Trophoblast cell (in vitro differentiated cells and primary cell): ENCODE data around the gene CAND2.

ENCODE experiments used
- DNase-seq, 2 donors: peaks; one replicate each; pipeline ENCODE4 v3.0.0-alpha.2; 2016
- H2AFZ ChIP-seq: 2 replicates; pipeline ENCODE4 v1.6.1; 2013; ENCODE audit warnings: low read length, moderate library complexity, mild to moderate bottlenecking; ENCODE audit not compliant: insufficient read depth, poor library complexity
- H2AK5ac ChIP-seq: 2 replicates; pipeline ENCODE4 v1.6.1; 2013; ENCODE audit warnings: mild to moderate bottlenecking, low read length
- H2BK120ac ChIP-seq: 2 replicates; pipeline ENCODE4 v1.6.1; 2013; ENCODE audit warnings: low read length, mild to moderate bottlenecking, moderate library complexity; ENCODE audit not compliant: insufficient read depth, poor library complexity
- H2BK12ac ChIP-seq: 2 replicates; pipeline ENCODE4 v1.6.1; 2013; ENCODE audit warnings: mild to moderate bottlenecking, low read length, moderate library complexity
- H2BK5ac ChIP-seq: 2 replicates; pipeline ENCODE4 v1.6.1; 2013; ENCODE audit warnings: low read length, low read depth, moderate library complexity, mild to moderate bottlenecking; ENCODE audit not compliant: poor library complexity
- H3K14ac ChIP-seq: 2 replicates; pipeline ENCODE4 v1.6.1; 2013; ENCODE audit warnings: mild to moderate bottlenecking, low read length
- H3K18ac ChIP-seq: 2 replicates; pipeline ENCODE4 v1.6.1; 2013; ENCODE audit warnings: mild to moderate bottlenecking, low read length
- H3K23ac ChIP-seq: 2 replicates; pipeline ENCODE4 v1.6.1; 2013; ENCODE audit warnings: low read length
- H3K27ac ChIP-seq: 2 replicates; pipeline ENCODE4 v1.5.1; 2013; ENCODE audit warnings: low read depth, mild to moderate bottlenecking, inconsistent platforms, low read length, moderate library complexity
- H3K27me3 ChIP-seq: 2 replicates; pipeline ENCODE4 v1.6.1; 2013; ENCODE audit warnings: inconsistent platforms, mild to moderate bottlenecking, low read length, moderate library complexity; ENCODE audit not compliant: insufficient read depth
- H3K36me3 ChIP-seq, 2 experiments: 1 replicate in 1 of 2; 2 replicates in 1 of 2; pipeline ENCODE4 v1.6.1; 2013; ENCODE audit warnings: low read length in 2 of 2, mild to moderate bottlenecking in 2 of 2, moderate library complexity in 1 of 2; ENCODE audit not compliant: insufficient read depth in 2 of 2, control insufficient read depth in 1 of 2
- H3K4ac ChIP-seq: 2 replicates; pipeline ENCODE4 v1.6.1; 2013; ENCODE audit warnings: low read depth, mild to moderate bottlenecking, low read length, moderate library complexity
- H3K4me1 ChIP-seq, 2 experiments: 1 replicate in 1 of 2; 2 replicates in 1 of 2; pipeline ENCODE4 v1.6.1; 2013; ENCODE audit warnings: low read length in 2 of 2, mild to moderate bottlenecking in 2 of 2, moderate library complexity in 1 of 2; ENCODE audit not compliant: insufficient read depth in 2 of 2, control insufficient read depth in 1 of 2
- H3K4me2 ChIP-seq: 2 replicates; pipeline ENCODE4 v1.6.1; 2013; ENCODE audit warnings: inconsistent platforms, mild to moderate bottlenecking, low read length, moderate library complexity
- H3K4me3 ChIP-seq: 2 replicates; pipeline ENCODE4 v1.5.1; 2013; ENCODE audit warnings: mild to moderate bottlenecking, low read depth, low read length, inconsistent platforms
- H3K79me1 ChIP-seq: one replicate; pipeline ENCODE4 v1.6.1; 2013; ENCODE audit warnings: low read length
- H3K79me2 ChIP-seq: 2 replicates; pipeline ENCODE4 v1.6.1; 2013; ENCODE audit warnings: low read length, mild to moderate bottlenecking; ENCODE audit not compliant: control insufficient read depth, insufficient read depth, poor library complexity
- H3K9ac ChIP-seq: 2 replicates; pipeline ENCODE4 v1.6.1; 2013; ENCODE audit warnings: mild to moderate bottlenecking, low read length
- H3K9me3 ChIP-seq: 2 replicates; pipeline ENCODE4 v1.6.1; 2013; ENCODE audit warnings: low read depth, mild to moderate bottlenecking, control low read depth, inconsistent platforms, low read length; ENCODE audit not compliant: insufficient read depth
- H4K12ac ChIP-seq: 2 replicates; pipeline ENCODE4 v1.6.1; 2013; ENCODE audit warnings: low read depth, mild to moderate bottlenecking, low read length, moderate library complexity
- H4K8ac ChIP-seq: 2 replicates; pipeline ENCODE4 v1.6.1; 2013; ENCODE audit warnings: low read depth, mild to moderate bottlenecking, low read length, moderate library complexity
- H4K91ac ChIP-seq: one replicate; pipeline ENCODE4 v1.6.1; 2013; ENCODE audit warnings: low read depth, mild to moderate bottlenecking, low read length, moderate library complexity
- WGBS: extraction: QIAGEN DNeasy Blood & Tissue Kit; methylation state at CpG from one replicate; pipeline ENCODE4 v1.1.7; 2013; ENCODE audit warnings: missing lambda C conversion rate; ENCODE audit not compliant: insufficient read length, insufficient coverage; ENCODE audit errors: extremely low coverage; 5-methylcytosine and 5-hydroxymethylcytosine counted together

CAND2 gene

GRCh38 chr3:12751571-12751970 is 44.9 kb upstream of the CAND2 start:
- Histone ChIP-seq H3K79me2 (no peaks in the 10 kb centered on the region), H2BK120ac (no peak overlapping the region), H3K36me3 (peaks cover 0 to 3% of the 10 kb centered on the region in 2 experiments), H3K79me1 (peaks cover 2% of the 10 kb centered on the region), H3K9me3 (no peaks in the 10 kb centered on the region), H4K8ac (no peak overlapping the region), H2BK12ac (no peak overlapping the region), H2BK5ac (no peak overlapping the region), H3K18ac (no peak overlapping the region), H2AFZ (no peak overlapping the region), H3K4me3 (no peak overlapping the region), H3K23ac (no peak overlapping the region), H4K91ac (no peak overlapping the region), H3K4me2 (no peak overlapping the region), H2AK5ac (no peak overlapping the region), H3K27me3 (no peaks in the 10 kb centered on the region), H3K9ac (no peak overlapping the region), H3K4me1 (peaks cover 0 to 4% of the 10 kb centered on the region in 2 experiments), H4K12ac (no peak overlapping the region), H3K27ac (no peak overlapping the region), H3K4ac (no peak overlapping the region), H3K14ac (no peak overlapping the region)
- peak; percentile 80 to 98 for DNase-seq
- no CpG with 5 or more reads among the region's 5 CpGs for WGBS

GRCh38 chr3:12752102-12752501 is 44.4 kb upstream of the CAND2 start:
- no CpG with 5 or more reads among the region's 3 CpGs for WGBS
- Histone ChIP-seq H4K12ac (no peak overlapping the region), H2BK12ac (no peak overlapping the region), H3K4me1 (peaks cover 0 to 4% of the 10 kb centered on the region in 2 experiments), H2BK120ac (no peak overlapping the region), H2AFZ (no peak overlapping the region), H3K14ac (no peak overlapping the region), H3K27me3 (no peaks in the 10 kb centered on the region), H2BK5ac (no peak overlapping the region), H4K91ac (no peak overlapping the region), H3K4ac (no peak overlapping the region), H3K23ac (no peak overlapping the region), H2AK5ac (no peak overlapping the region), H3K9ac (no peak overlapping the region), H3K79me2 (no peaks in the 10 kb centered on the region), H3K9me3 (no peaks in the 10 kb centered on the region), H3K36me3 (peaks cover 0 to 3% of the 10 kb centered on the region in 2 experiments), H3K4me2 (no peak overlapping the region), H3K4me3 (no peak overlapping the region), H3K27ac (no peak overlapping the region), H3K18ac (no peak overlapping the region), H4K8ac (no peak overlapping the region), H3K79me1 (peaks cover 2% of the 10 kb centered on the region)
- peak in 1 of 2 donors; percentile 21 for DNase-seq

GRCh38 chr3:12752809-12753208 is 43.7 kb upstream of the CAND2 start:
- Histone ChIP-seq H4K8ac (no peak overlapping the region), H2BK120ac (no peak overlapping the region), H3K9ac (no peak overlapping the region), H3K9me3 (no peaks in the 10 kb centered on the region), H3K4ac (no peak overlapping the region), H3K4me1 (peaks cover 0 to 4% of the 10 kb centered on the region in 2 experiments), H2BK5ac (no peak overlapping the region), H2BK12ac (no peak overlapping the region), H3K4me2 (no peak overlapping the region), H3K18ac (no peak overlapping the region), H3K79me1 (peaks cover 2% of the 10 kb centered on the region), H3K27me3 (no peaks in the 10 kb centered on the region), H2AFZ (no peak overlapping the region), H3K4me3 (no peak overlapping the region), H2AK5ac (no peak overlapping the region), H3K14ac (no peak overlapping the region), H4K12ac (no peak overlapping the region), H3K23ac (no peak overlapping the region), H3K79me2 (no peaks in the 10 kb centered on the region), H4K91ac (no peak overlapping the region), H3K36me3 (peaks cover 0 to 3% of the 10 kb centered on the region in 2 experiments), H3K27ac (no peak overlapping the region)
- peak in 1 of 2 donors; percentile 24 for DNase-seq
- no CpG with 5 or more reads among the region's 2 CpGs for WGBS

GRCh38 chr3:12753275-12754028 is 43.0 kb upstream of the CAND2 start:
- no peak overlapping the region for H2BK5ac ChIP-seq
- H3K27ac ChIP-seq: no peak overlapping the region
- H2BK12ac ChIP-seq: peak overlapping the region; percentile 8
- H3K36me3 ChIP-seq: peaks cover 0 to 3% of the 10 kb centered on the region in 2 experiments
- WGBS: no CpG with 5 or more reads among the region's 9 CpGs
- peak in 1 of 2 donors; percentile 26 for DNase-seq
- no peak overlapping the region for H3K4me2 ChIP-seq
- peak overlapping the region; percentile 54 for H2BK120ac ChIP-seq
- H4K8ac ChIP-seq: peak overlapping the region; percentile 23
- no peak overlapping the region for H3K4me3 ChIP-seq
- H2AFZ ChIP-seq: no peak overlapping the region
- H3K9ac ChIP-seq: no peak overlapping the region
- no peak overlapping the region for H3K14ac ChIP-seq
- H2AK5ac ChIP-seq: no peak overlapping the region
- no peak overlapping the region for H4K12ac ChIP-seq
- no peak overlapping the region for H3K4ac ChIP-seq
- H3K79me2 ChIP-seq: no peaks in the 10 kb centered on the region
- H3K4me1 ChIP-seq: peaks cover 2 to 6% of the 10 kb centered on the region in 2 experiments
- H3K9me3 ChIP-seq: no peaks in the 10 kb centered on the region
- H3K18ac ChIP-seq: no peak overlapping the region
- no peaks in the 10 kb centered on the region for H3K27me3 ChIP-seq
- H4K91ac ChIP-seq: peak overlapping the region; percentile 19
- H3K23ac ChIP-seq: no peak overlapping the region
- peaks cover 4% of the 10 kb centered on the region for H3K79me1 ChIP-seq
